Gastroesophageal sphincter (tissue), 3 donors: ENCODE data around the gene UGT2B15.
"Not testable (repeated sequence)": the region's sequence is repeated elsewhere in the genome, so short reads cannot be mapped to it uniquely, and the experiment has no call there.

Experiments used
- CTCF ChIP-seq, 4 experiments: fragments of 200-600 bp in 2 of 4; fragments of 450-650 bp in 2 of 4; sonication (generic) in 1 of 4; IDR thresholded peaks; one replicate each; pipeline ENCODE4 v1.5.1; 2017 to 2019; ENCODE audit warnings: antibody characterized with exemption in 4 of 4, mild to moderate bottlenecking in 2 of 4, moderate library complexity in 2 of 4
- EP300 ChIP-seq: sonication (generic); formaldehyde crosslinking; IDR thresholded peaks from one replicate; pipeline ENCODE4 v1.6.1; 2017; ENCODE audit warnings: antibody characterized with exemption, mild to moderate bottlenecking
- POLR2A ChIP-seq, 2 donors: fragments of 450-650 bp; IDR thresholded peaks; one replicate each; pipeline ENCODE4 v1.6.1; 2017; ENCODE audit warnings: antibody characterized with exemption in 2 of 2, mild to moderate bottlenecking in 2 of 2, moderate library complexity in 1 of 2
- POLR2AphosphoS5 ChIP-seq: sonication (generic); formaldehyde crosslinking; IDR thresholded peaks from one replicate; pipeline ENCODE4 v1.6.1; 2017; ENCODE audit warnings: antibody characterized with exemption

GRCh38 chr4:68668537-68669163, 1.8 kb downstream of the UGT2B15 start:
- not testable (repeated sequence) for TF ChIP-seq CTCF (IDR thresholded peaks at IDR 0.05); POLR2A (IDR thresholded peaks at IDR 0.05); POLR2AphosphoS5; EP300
